Measurements from ENCODE around the gene RAB20.
A peak's percentile ranks its signal among the peaks of the same experiment; 100 is the strongest.
"Not testable (repeated sequence)": the region's sequence is repeated elsewhere in the genome, so short reads cannot be mapped to it uniquely, and the experiment has no call there.

The RAB20 gene

GRCh38 chr13:110561344-110562035 lies at the start of gene RAB20:
Gene RAB20, minus strand, starts transcription at chr13:110561722. Its CDS starts 203 bp downstream, at chr13:110561519.
- peak; percentile 86 for DNase-seq (ENCODE audit: low read depth)

GRCh38 chr13:110610955-110611595 lies 49.6 kb upstream of the RAB20 start:
- no peak for DNase-seq (ENCODE audit: low read depth)

GRCh38 chr13:110607675-110608224 lies 46.2 kb upstream of the RAB20 start:
- peak; percentile 78 for DNase-seq (ENCODE audit: low read depth)

GRCh38 chr13:110606281-110606680 lies 44.8 kb upstream of the RAB20 start:
- DNase-seq (ENCODE audit: low read depth), result not testable (repeated sequence)

- DNase-seq (ENCODE audit: low read depth), result no peak
Observed at GRCh38 chr13:110605132-110605531, 43.6 kb upstream of the RAB20 start.

- no peak for DNase-seq (ENCODE audit: low read depth)
Observed at GRCh38 chr13:110600980-110601379, 39.5 kb upstream of the RAB20 start.

- DNase-seq (ENCODE audit: low read depth), result no peak
Observed at GRCh38 chr13:110600261-110600819, 38.8 kb upstream of the RAB20 start.

GRCh38 chr13:110597041-110597689 lies 35.6 kb upstream of the RAB20 start:
- DNase-seq (ENCODE audit: low read depth), result no peak

GRCh38 chr13:110593430-110594130 lies 32.1 kb upstream of the RAB20 start:
- DNase-seq (ENCODE audit: low read depth), result peak; percentile 69

- no peak for DNase-seq (ENCODE audit: low read depth)
Observed at GRCh38 chr13:110592665-110593064, 31.1 kb upstream of the RAB20 start.

- DNase-seq (ENCODE audit: low read depth), result no peak
Observed at GRCh38 chr13:110590577-110590976, 29.1 kb upstream of the RAB20 start.

- no peak for DNase-seq (ENCODE audit: low read depth)
Observed at GRCh38 chr13:110589793-110590390, 28.4 kb upstream of the RAB20 start.

- no peak for DNase-seq (ENCODE audit: low read depth)
Observed at GRCh38 chr13:110583178-110583865, 21.8 kb upstream of the RAB20 start.

- no peak for DNase-seq (ENCODE audit: low read depth)
Observed at GRCh38 chr13:110582421-110582954, 21.0 kb upstream of the RAB20 start.

- no peak for DNase-seq (ENCODE audit: low read depth)
Observed at GRCh38 chr13:110581506-110582185, 20.1 kb upstream of the RAB20 start.

GRCh38 chr13:110580800-110581199 lies 19.3 kb upstream of the RAB20 start:
- DNase-seq (ENCODE audit: low read depth), result no peak

- no peak for DNase-seq (ENCODE audit: low read depth)
Observed at GRCh38 chr13:110578363-110578762, 16.8 kb upstream of the RAB20 start.

GRCh38 chr13:110576736-110577476 lies 15.4 kb upstream of the RAB20 start:
- DNase-seq (ENCODE audit: low read depth), result no peak

GRCh38 chr13:110576070-110576394 lies 14.5 kb upstream of the RAB20 start:
- DNase-seq (ENCODE audit: low read depth), result no peak
